ENCODE data around the gene GAA.

Gene GAA

DNA sequence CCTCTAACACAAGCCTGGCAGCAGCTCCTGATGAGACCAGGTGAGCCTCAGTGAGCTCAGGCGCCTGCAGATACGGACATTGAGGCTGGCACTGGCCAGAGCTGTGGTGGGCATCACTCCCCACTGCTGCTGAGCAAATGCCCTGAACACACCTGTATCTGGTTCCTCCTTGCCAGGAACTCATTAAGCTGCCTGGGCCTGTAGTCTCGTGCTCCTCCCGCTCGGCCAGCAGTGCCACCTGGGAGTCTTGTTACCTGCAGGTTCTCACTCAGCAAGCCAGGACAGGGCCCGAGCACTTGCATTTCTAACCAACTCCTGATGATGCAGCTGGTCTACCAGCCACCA lies 32.2 kb downstream of the GAA start:
- H3K36me3 ChIP-seq (ENCODE audit: insufficient read depth, low read length) = peaks cover 27% of the 10 kb centered on the region

DNA sequence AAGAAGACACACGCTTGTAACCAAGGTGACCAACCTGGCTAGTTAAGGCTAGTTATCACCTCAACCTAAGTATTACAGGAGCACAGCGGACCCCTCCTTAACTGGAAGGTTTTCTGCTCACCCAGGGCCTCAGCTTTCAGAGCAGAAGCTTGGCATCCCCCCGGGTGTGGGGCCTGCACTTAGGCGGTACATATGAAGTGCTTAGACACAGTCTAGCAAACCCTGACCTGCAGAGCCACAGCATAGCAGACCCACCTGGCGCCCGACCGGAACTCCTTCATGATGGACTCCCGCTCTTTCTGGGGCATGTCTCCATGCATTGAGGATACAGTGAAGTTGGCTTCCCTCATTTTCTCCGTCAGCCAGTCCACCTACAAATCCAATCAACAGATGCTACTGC lies 35.8 kb downstream of the GAA start:
- peaks cover 56% of the 10 kb centered on the region for H3K36me3 ChIP-seq (ENCODE audit: insufficient read depth, low read length)
- H3K4me3 ChIP-seq (ENCODE audit: low read depth, low read length) = no peak overlapping the region
- H3K4me1 ChIP-seq (ENCODE audit: control insufficient read depth, insufficient read depth, low read length, unreplicated experiment) = no peaks in the 10 kb centered on the region
- H3K27me3 ChIP-seq (ENCODE audit: insufficient read depth, low read length) = no peaks in the 10 kb centered on the region
- no peak overlapping the region for H2AFZ ChIP-seq (ENCODE audit: low read length, unreplicated experiment)
- no peak overlapping the region for H3K27ac ChIP-seq (ENCODE audit: low read depth, low read length)
- H3K79me2 ChIP-seq (ENCODE audit: control insufficient read depth, insufficient read depth, low read length, unreplicated experiment) = peaks cover 11% of the 10 kb centered on the region

More for the DNA sequence above, 32.2 kb downstream of the GAA start:
- H3K4me3 ChIP-seq (ENCODE audit: low read depth, low read length) = no peak overlapping the region
- H3K4me1 ChIP-seq (ENCODE audit: control insufficient read depth, insufficient read depth, low read length, unreplicated experiment) = no peaks in the 10 kb centered on the region
- no peak overlapping the region for H3K27ac ChIP-seq (ENCODE audit: low read depth, low read length)
- H3K79me2 ChIP-seq (ENCODE audit: control insufficient read depth, insufficient read depth, low read length, unreplicated experiment) = no peaks in the 10 kb centered on the region
- no peak overlapping the region for H2AFZ ChIP-seq (ENCODE audit: low read length, unreplicated experiment)
- H3K27me3 ChIP-seq (ENCODE audit: insufficient read depth, low read length) = no peaks in the 10 kb centered on the region

DNA sequence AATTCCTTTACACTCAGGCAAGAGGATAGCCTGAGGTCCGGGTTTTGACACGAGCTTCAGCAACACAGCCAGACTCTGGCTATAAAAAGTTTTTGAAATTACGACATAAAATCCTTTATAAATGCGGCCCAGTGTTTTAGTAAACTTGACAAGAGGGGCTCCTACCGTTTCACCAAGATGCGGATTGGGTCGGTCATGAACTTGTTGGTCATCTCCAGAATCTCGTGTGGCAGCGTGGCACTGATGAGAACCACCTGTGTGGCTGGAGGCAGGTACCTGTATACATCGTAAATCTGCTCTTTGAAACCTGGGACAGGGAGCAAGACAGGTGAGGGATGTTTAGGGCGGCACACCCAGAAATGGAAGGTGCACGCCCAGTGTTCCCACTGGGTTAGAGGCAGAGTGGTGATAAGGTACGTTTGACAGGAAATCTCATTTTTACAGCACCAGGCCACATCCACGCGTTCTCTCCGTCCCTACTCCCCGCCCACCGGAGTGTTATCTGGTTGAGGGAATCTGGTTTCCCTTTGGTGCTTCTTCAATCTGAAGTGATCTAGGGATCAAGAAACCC lies 37.6 kb downstream of the GAA start:
- H3K27me3 ChIP-seq (ENCODE audit: insufficient read depth, low read length) = no peaks in the 10 kb centered on the region
- H2AFZ ChIP-seq (ENCODE audit: low read length, unreplicated experiment) = no peak overlapping the region
- peaks cover 61% of the 10 kb centered on the region for H3K36me3 ChIP-seq (ENCODE audit: insufficient read depth, low read length)
- no peak overlapping the region for H3K27ac ChIP-seq (ENCODE audit: low read depth, low read length)
- H3K4me3 ChIP-seq (ENCODE audit: low read depth, low read length) = no peak overlapping the region
- H3K4me1 ChIP-seq (ENCODE audit: control insufficient read depth, insufficient read depth, low read length, unreplicated experiment) = no peaks in the 10 kb centered on the region
- peaks cover 27% of the 10 kb centered on the region for H3K79me2 ChIP-seq (ENCODE audit: control insufficient read depth, insufficient read depth, low read length, unreplicated experiment)

DNA sequence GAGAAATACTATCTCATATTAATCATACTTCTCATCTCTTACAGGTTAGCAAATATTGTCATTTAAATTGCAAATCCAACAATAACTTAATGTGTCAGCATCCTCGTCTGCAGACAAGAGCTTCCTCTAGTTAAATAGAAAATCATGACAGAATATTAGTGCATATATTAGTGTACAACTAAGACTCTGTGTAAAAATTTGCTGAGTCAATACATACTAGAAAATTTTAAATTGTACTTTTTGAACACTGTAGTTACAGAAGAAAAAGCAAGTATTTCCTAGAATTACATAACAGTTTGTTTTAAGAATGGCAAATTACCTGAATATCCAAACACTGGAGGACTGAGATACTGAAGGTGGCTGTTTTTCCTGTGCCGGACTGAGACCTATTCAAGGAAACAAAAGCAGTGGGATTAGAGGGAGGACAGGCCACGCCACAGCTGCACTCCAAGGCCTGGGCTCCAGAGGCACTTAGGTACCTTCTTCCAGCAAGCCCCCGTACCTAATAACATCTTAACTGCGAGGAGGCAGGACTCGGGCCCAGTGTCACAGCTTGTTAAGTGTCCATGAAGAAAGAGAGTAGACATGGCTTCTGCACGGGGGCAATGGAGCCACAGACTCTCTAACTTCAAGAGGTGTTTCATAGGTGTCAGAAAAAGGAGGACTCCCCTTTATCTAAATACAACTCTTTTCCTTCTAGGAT lies 40.2 kb downstream of the GAA start:
- Histone ChIP-seq H3K4me3 (ENCODE audit: low read depth, low read length) (no peak overlapping the region), H3K79me2 (ENCODE audit: control insufficient read depth, insufficient read depth, low read length, unreplicated experiment) (peaks cover 53% of the 10 kb centered on the region), H3K4me1 (ENCODE audit: control insufficient read depth, insufficient read depth, low read length, unreplicated experiment) (peaks cover 8% of the 10 kb centered on the region), H3K27ac (ENCODE audit: low read depth, low read length) (no peak overlapping the region), H2AFZ (ENCODE audit: low read length, unreplicated experiment) (no peak overlapping the region), H3K36me3 (ENCODE audit: insufficient read depth, low read length) (peaks cover 57% of the 10 kb centered on the region), H3K27me3 (ENCODE audit: insufficient read depth, low read length) (no peaks in the 10 kb centered on the region)

DNA sequence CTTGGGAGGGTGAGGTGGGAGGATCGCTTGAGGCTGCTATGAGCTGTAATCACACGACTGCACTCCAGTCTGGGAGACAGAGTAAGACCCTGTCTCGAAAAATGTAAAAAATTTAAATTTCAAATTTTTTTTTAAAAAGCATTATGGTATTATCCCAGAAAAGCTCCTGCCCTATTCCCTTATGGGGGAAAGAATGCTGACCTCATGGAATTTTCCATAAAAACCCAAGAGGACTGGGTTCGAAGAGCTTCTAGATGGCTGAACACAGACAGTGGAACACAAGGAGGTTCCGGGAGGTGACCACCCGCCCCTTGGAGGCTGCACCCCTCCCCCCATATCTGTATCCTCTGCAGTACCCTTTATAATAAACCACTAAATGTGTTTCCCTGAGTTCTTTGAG lies 41.5 kb downstream of the GAA start:
- H3K27ac ChIP-seq (ENCODE audit: low read depth, low read length) = no peak overlapping the region
- peaks cover 51% of the 10 kb centered on the region for H3K36me3 ChIP-seq (ENCODE audit: insufficient read depth, low read length)
- peaks cover 60% of the 10 kb centered on the region for H3K79me2 ChIP-seq (ENCODE audit: control insufficient read depth, insufficient read depth, low read length, unreplicated experiment)
- H3K4me1 ChIP-seq (ENCODE audit: control insufficient read depth, insufficient read depth, low read length, unreplicated experiment) = peaks cover 8% of the 10 kb centered on the region
- no peak overlapping the region for H2AFZ ChIP-seq (ENCODE audit: low read length, unreplicated experiment)
- no peaks in the 10 kb centered on the region for H3K27me3 ChIP-seq (ENCODE audit: insufficient read depth, low read length)
- H3K4me3 ChIP-seq (ENCODE audit: low read depth, low read length) = no peak overlapping the region

DNA sequence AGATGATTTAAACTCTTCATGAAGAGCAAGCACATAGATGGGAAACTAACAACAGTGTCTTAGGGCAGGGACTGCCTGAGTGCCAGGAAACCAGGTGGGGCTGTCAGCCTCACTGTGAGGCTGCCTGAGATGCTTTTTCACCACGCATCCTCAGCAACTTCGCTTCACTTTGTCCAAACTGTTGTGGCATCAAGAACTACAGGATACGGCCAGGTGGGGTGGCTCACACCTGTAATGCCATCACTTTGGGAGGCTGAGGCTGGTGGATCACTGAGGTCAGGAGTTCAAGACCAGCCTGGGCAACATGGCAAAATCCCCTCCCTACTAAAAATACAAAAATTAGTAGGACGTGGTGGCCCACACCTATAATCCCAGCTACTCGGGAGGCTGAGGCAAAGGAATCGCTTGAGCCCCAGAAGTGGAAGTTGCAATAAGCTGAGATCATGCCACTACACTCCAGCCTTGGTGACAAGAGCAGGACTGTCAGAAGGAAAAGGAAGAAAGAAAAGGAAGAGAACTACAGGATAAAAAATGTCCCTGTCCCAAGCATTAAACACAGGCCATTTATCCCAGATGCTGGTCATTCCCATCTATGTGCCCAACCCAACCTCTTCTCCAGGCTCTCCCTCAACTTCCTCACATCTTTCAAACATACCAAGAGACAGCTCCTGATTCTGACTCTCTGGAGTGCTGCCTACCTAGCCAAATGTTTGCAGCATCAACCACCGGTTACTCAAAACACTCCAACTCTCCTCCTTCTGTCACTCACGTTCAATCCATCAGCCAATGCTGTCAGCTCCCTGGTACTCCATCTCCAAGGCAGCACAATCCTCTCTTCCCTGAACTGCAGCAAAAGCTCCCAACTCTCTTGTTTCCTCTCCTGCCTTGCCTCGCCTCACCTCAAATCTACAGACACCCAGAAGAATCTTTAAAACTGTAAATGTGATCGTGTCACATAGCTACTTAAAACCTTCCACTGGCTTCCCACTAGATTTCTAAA lies 44.0 kb downstream of the GAA start:
- Histone ChIP-seq H3K36me3 (ENCODE audit: insufficient read depth, low read length) (peaks cover 29% of the 10 kb centered on the region), H3K79me2 (ENCODE audit: control insufficient read depth, insufficient read depth, low read length, unreplicated experiment) (peaks cover 61% of the 10 kb centered on the region), H3K27me3 (ENCODE audit: insufficient read depth, low read length) (no peaks in the 10 kb centered on the region), H3K4me3 (ENCODE audit: low read depth, low read length) (peak overlapping the region; percentile 97), H2AFZ (ENCODE audit: low read length, unreplicated experiment) (no peak overlapping the region), H3K27ac (ENCODE audit: low read depth, low read length) (no peak overlapping the region), H3K4me1 (ENCODE audit: control insufficient read depth, insufficient read depth, low read length, unreplicated experiment) (peaks cover 8% of the 10 kb centered on the region)

DNA sequence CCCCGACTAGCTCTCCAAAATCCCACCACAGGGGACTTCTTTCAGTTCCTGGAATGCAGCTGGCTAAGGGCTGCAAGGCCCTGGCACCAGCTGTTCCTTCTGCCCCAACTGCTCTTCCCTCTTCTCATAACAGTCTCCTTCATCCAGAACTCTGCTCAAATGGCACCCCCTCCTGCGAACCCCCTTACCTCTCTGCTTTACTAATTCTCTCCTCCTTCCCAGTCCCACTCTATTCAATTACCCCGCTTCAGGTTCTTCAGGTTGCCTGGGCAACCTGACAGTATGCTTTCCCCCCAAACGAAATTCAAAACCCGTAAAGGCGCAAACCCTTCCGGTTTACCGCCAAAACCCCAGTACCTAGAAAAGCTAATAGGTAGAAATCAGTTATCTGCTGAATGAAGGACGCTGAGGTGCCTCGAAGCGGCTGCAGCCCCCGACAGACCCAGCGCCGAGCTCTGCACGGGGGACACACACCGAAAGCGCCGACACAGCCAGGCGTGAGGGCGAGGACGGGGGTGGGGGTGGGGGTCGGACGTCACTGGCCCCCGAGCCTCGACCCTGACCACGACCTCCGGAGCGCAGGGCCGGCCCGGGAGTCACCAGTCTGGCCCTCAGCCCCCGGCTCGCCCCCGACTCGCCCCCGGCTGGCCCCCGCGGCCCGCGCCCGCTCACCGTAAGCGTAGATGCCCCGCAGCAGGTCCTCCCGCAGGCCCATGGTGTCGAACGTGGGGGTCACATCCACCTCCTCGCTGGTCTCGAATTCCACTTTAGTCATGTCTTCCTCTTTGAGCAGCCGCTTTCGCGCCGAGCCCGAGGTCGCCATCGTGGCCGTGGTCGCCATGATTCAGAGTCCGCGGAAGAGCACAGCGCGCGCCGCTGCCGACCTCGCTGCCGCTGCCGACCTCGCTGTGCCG lies 45.0 kb downstream of the GAA start:
- H3K27ac ChIP-seq (ENCODE audit: low read depth, low read length) = peak overlapping the region; percentile 62
- peaks cover 61% of the 10 kb centered on the region for H3K79me2 ChIP-seq (ENCODE audit: control insufficient read depth, insufficient read depth, low read length, unreplicated experiment)
- H2AFZ ChIP-seq (ENCODE audit: low read length, unreplicated experiment) = no peak overlapping the region
- peak overlapping the region; percentile 97 for H3K4me3 ChIP-seq (ENCODE audit: low read depth, low read length)
- H3K4me1 ChIP-seq (ENCODE audit: control insufficient read depth, insufficient read depth, low read length, unreplicated experiment) = peaks cover 8% of the 10 kb centered on the region
- H3K36me3 ChIP-seq (ENCODE audit: insufficient read depth, low read length) = peaks cover 22% of the 10 kb centered on the region
- no peaks in the 10 kb centered on the region for H3K27me3 ChIP-seq (ENCODE audit: insufficient read depth, low read length)

DNA sequence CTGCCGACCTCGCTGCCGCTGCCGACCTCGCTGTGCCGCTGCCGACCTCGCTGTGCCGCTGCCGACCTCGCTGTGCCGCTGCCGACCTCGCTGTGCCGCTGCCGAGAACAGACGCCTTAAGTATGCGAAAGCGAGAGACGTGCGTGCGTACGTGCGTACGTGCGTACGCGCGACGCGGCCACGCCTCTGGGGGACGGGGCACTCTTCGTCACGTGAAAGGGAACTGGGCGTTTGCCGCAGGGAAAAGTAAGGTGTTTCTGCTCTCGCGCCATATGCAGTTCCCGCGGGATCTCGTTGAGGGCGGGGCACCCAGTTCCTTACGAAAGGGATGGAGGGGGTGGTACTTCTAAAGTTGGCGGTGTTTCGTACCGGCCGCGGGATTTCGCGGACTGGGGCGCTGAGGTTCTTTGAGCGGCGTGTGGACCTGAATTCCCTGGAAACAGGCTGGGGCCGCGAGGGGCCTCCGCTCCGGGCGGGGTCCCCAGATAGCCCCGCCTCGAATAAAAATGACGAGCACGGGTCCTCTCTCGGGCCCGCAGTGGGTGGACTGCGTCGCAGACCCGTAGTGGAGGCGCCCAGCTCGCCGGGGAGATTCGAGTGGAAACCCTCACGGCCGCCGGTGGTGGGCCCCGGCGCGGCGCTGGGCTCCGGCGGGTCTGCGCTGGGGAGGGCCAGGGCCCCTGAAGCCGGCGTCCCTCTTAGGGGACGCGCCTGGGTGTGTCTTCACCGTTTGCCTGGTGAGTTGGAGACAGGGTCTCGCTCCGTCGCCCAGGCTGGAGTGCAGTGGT lies 45.8 kb downstream of the GAA start, which contains the start of gene EIF4A3:
Gene EIF4A3 (minus strand): TSS at position 94 of the 788 bp plus-strand sequence. CDS start 167 bp downstream, outside the sequence.
- Histone ChIP-seq H3K79me2 (ENCODE audit: control insufficient read depth, insufficient read depth, low read length, unreplicated experiment) (peaks cover 54% of the 10 kb centered on the region), H3K27ac (ENCODE audit: low read depth, low read length) (peak within 1 kb of the TSS; percentile 62), H3K36me3 (ENCODE audit: insufficient read depth, low read length) (peaks cover 13% of the 10 kb centered on the region; the same call in 1 of the 2 replicates), H3K4me3 (ENCODE audit: low read depth, low read length) (peak within 1 kb of the TSS; percentile 97), H2AFZ (ENCODE audit: low read length, unreplicated experiment) (peak within 1 kb of the TSS; percentile 86), H3K27me3 (ENCODE audit: insufficient read depth, low read length) (no peaks in the 10 kb centered on the region), H3K4me1 (ENCODE audit: control insufficient read depth, insufficient read depth, low read length, unreplicated experiment) (peaks cover 12% of the 10 kb centered on the region)

DNA sequence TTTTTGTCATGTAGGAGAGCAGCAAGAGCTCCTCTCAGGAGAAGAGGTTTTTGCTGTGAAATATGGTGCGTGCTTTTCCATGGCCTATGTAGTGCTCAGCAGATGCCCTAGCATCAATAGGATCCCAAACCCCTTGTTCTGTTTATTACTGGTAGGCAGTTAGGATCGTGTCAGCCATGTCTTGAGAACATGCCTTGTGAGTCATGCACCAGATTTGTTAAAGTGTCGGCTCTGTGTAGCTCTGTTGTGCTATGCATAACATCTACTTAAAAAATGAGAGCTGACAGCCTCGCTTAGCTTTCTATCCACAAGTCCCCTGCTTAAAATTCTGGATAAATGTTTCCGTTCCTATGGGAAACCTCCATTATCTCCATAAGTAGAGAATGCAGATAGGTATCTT lies 50.0 kb downstream of the GAA start:
- Histone ChIP-seq H3K27ac (ENCODE audit: low read depth, low read length) (no peak overlapping the region), H3K4me1 (ENCODE audit: control insufficient read depth, insufficient read depth, low read length, unreplicated experiment) (peaks cover 4% of the 10 kb centered on the region), H2AFZ (ENCODE audit: low read length, unreplicated experiment) (no peak overlapping the region), H3K36me3 (ENCODE audit: insufficient read depth, low read length) (no peaks in the 10 kb centered on the region), H3K4me3 (ENCODE audit: low read depth, low read length) (no peak overlapping the region), H3K79me2 (ENCODE audit: control insufficient read depth, insufficient read depth, low read length, unreplicated experiment) (peaks cover 15% of the 10 kb centered on the region), H3K27me3 (ENCODE audit: insufficient read depth, low read length) (no peaks in the 10 kb centered on the region)
